A549 (cell line): Measurements from ENCODE around the gene ESAM.

Experiments used
- JUN ChIP-seq, 2 experiments: fragments of >200 bp; sonication (Bioruptor Twin); formaldehyde crosslinking; IDR thresholded peaks; 2 replicates in 1 of 2; 3 replicates in 1 of 2; pipeline ENCODE4 v1.6.1; 2016 to 2017
- SREBF2 ChIP-seq: fragments of 450-650 bp; IDR thresholded peaks from 2 replicates; pipeline ENCODE4 v1.6.1; 2014; ENCODE audit warnings: mild to moderate bottlenecking, moderate library complexity
- TF ChIP-seq, protein P1 (sequence below): fragments of >200 bp; sonication (Bioruptor Twin); formaldehyde crosslinking; IDR thresholded peaks from 3 replicates; pipeline ENCODE4 v1.5.1; 2016
- TF ChIP-seq, protein P2 (sequence below): fragments of 450-650 bp; IDR thresholded peaks from 2 replicates; pipeline ENCODE4 v1.6.1; 2014; ENCODE audit warnings: antibody characterized with exemption

DNA sequence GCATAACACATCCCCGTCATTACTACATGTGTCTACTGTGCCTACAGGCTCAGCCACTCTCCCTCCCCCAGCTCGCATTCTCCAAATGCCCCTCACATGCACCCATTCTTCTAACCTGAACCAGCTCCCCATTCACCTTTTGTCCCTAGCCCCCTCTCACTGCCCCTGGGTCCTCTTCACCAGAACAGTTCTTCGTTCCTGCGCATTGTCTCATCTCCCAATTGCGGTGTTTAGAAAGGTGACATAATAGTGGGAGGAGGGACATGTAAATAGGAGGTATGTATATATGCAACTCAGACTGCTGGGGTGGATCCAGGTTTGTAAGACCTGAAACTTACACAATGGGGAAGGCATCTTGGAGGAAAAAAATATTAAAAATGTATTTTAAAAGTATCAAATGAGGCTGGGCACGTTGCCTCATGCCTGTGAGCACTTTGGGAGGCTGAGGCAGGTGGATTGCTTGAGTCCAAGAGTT lies 5.3 kb downstream of the ESAM start:
- TF ChIP-seq, protein P1, sequence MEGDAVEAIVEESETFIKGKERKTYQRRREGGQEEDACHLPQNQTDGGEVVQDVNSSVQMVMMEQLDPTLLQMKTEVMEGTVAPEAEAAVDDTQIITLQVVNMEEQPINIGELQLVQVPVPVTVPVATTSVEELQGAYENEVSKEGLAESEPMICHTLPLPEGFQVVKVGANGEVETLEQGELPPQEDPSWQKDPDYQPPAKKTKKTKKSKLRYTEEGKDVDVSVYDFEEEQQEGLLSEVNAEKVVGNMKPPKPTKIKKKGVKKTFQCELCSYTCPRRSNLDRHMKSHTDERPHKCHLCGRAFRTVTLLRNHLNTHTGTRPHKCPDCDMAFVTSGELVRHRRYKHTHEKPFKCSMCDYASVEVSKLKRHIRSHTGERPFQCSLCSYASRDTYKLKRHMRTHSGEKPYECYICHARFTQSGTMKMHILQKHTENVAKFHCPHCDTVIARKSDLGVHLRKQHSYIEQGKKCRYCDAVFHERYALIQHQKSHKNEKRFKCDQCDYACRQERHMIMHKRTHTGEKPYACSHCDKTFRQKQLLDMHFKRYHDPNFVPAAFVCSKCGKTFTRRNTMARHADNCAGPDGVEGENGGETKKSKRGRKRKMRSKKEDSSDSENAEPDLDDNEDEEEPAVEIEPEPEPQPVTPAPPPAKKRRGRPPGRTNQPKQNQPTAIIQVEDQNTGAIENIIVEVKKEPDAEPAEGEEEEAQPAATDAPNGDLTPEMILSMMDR, result no peak
- TF ChIP-seq JUN (IDR thresholded peaks at IDR 0.05), result no peak
- TF ChIP-seq, protein P2, sequence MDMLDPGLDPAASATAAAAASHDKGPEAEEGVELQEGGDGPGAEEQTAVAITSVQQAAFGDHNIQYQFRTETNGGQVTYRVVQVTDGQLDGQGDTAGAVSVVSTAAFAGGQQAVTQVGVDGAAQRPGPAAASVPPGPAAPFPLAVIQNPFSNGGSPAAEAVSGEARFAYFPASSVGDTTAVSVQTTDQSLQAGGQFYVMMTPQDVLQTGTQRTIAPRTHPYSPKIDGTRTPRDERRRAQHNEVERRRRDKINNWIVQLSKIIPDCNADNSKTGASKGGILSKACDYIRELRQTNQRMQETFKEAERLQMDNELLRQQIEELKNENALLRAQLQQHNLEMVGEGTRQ, result no peak
- no peak for TF ChIP-seq SREBF2
